NT2/D1 (cell line): ENCODE measurements around the gene AGT.

ENCODE experiments used
- SUZ12 ChIP-seq: IDR thresholded peaks from 2 replicates; pipeline ENCODE4 v1.6.1; 2011; ENCODE audit not compliant: insufficient read length, insufficient read depth; ENCODE audit errors: extremely low read depth
- ZNF274 ChIP-seq: IDR thresholded peaks from 2 replicates; pipeline ENCODE4 v1.6.1; 2011; ENCODE audit warnings: mild to moderate bottlenecking, low read depth, low read length

- TF ChIP-seq ZNF274 (no peak), SUZ12 (no peak)
Observed at GRCh38 chr1:230696218-230696617, 17.7 kb downstream of the AGT start.
